CD14-positive monocyte (primary cell): ENCODE measurements around the gene NRAS. TPM values are rescaled to one million over a fixed set of nuclear protein-coding genes. Genes with fewer than 3 reads are reported as not detected.

Experiments
- DNase-seq, 3 donors: peaks; one replicate each; pipeline ENCODE4 v3.0.0-alpha.2; 2011 to 2022
- H2AFZ ChIP-seq: 2 replicates; pipeline ENCODE4 v1.6.0; 2012; ENCODE audit warnings: mild to moderate bottlenecking, low read depth, low read length, inconsistent platforms; ENCODE audit not compliant: insufficient read depth, poor library complexity, severe bottlenecking
- H3K27ac ChIP-seq, 2 donors: 1 replicate in 1 of 2; 2 replicates in 1 of 2; pipeline ENCODE4 v1.5.1; 2012 to 2013; ENCODE audit warnings: low read length in 2 of 2, control low read depth in 1 of 2, inconsistent platforms in 1 of 2, low read depth in 1 of 2, mild to moderate bottlenecking in 1 of 2
- H3K27me3 ChIP-seq, 2 donors: one replicate each; pipeline versions ENCODE4 v1.6.0 to v1.6.1; 2011 to 2013; ENCODE audit warnings: low read length in 2 of 2; ENCODE audit not compliant: control insufficient read depth in 2 of 2, insufficient read depth in 2 of 2
- H3K36me3 ChIP-seq, 2 donors: replicated peaks in 1 of 2; 1 replicate in 1 of 2; 2 replicates in 1 of 2; pipeline versions ENCODE4 v1.5.1 to v1.6.1; 2012 to 2013; ENCODE audit warnings: low read length in 2 of 2, control low read depth in 1 of 2, inconsistent platforms in 1 of 2, mild to moderate bottlenecking in 1 of 2; ENCODE audit not compliant: insufficient read depth in 2 of 2, control insufficient read depth in 1 of 2
- H3K4me1 ChIP-seq, 2 donors: 1 replicate in 1 of 2; 2 replicates in 1 of 2; pipeline versions ENCODE4 v1.5.1 to v1.6.1; 2012 to 2013; ENCODE audit warnings: low read length in 2 of 2, control low read depth in 1 of 2, inconsistent platforms in 1 of 2, mild to moderate bottlenecking in 1 of 2, moderate library complexity in 1 of 2; ENCODE audit not compliant: insufficient read depth in 2 of 2, control insufficient read depth in 1 of 2
- H3K4me2 ChIP-seq: replicated peaks from 2 replicates; pipeline ENCODE3; 2012; ENCODE audit warnings: low read length, moderate library complexity, mild to moderate bottlenecking; ENCODE audit not compliant: poor library complexity, severe bottlenecking; ENCODE audit errors: extremely low read depth
- H3K4me3 ChIP-seq, 3 experiments: fragments of 200-600 bp in 1 of 3; sonication (generic) in 1 of 3; replicated peaks in 1 of 3; 1 replicate in 2 of 3; 2 replicates in 1 of 3; pipeline ENCODE4 v1.5.1; 2011 to 2013; ENCODE audit warnings: low read length in 3 of 3, mild to moderate bottlenecking in 3 of 3, control low read depth in 2 of 3, low read depth in 2 of 3, inconsistent platforms in 1 of 3, moderate library complexity in 1 of 3
- H3K79me2 ChIP-seq: 2 replicates; pipeline ENCODE4 v1.6.0; 2012; ENCODE audit warnings: mild to moderate bottlenecking, control low read depth, inconsistent platforms, low read length, moderate library complexity; ENCODE audit not compliant: insufficient read depth
- H3K9ac ChIP-seq: 2 replicates; pipeline ENCODE4 v1.6.0; 2017; ENCODE audit warnings: low read length, mild to moderate bottlenecking; ENCODE audit not compliant: insufficient read depth, poor library complexity, severe bottlenecking
- H3K9me3 ChIP-seq, 2 donors: replicated peaks in 1 of 2; 1 replicate in 1 of 2; 2 replicates in 1 of 2; pipeline versions ENCODE4 v1.5.1 to v1.6.1; 2012 to 2013; ENCODE audit warnings: low read length in 2 of 2, control low read depth in 1 of 2; ENCODE audit not compliant: control insufficient read depth in 1 of 2, insufficient read depth in 1 of 2
- H4K20me1 ChIP-seq: 2 replicates; pipeline ENCODE4 v1.6.0; 2012; ENCODE audit warnings: mild to moderate bottlenecking, low read length, control low read depth, moderate library complexity; ENCODE audit not compliant: insufficient read depth
- H3K27ac Mint-ChIP-seq, 7 donors: one replicate each; pipeline ENCODE4 v1.8.0; 2020; ENCODE audit warnings: mild to moderate bottlenecking in 7 of 7, mixed read lengths in 7 of 7, moderate library complexity in 6 of 7, inconsistent platforms in 2 of 7
- H3K27me3 Mint-ChIP-seq, 3 donors: one replicate each; pipeline ENCODE4 v1.8.0; 2021 to 2022; ENCODE audit warnings: low read depth in 3 of 3, mild to moderate bottlenecking in 3 of 3, mixed read lengths in 3 of 3, moderate library complexity in 3 of 3, inconsistent platforms in 1 of 3
- H3K36me3 Mint-ChIP-seq, 2 donors: one replicate each; pipeline ENCODE4 v1.8.0; 2020; ENCODE audit warnings: mixed read lengths in 2 of 2, inconsistent platforms in 1 of 2, mild to moderate bottlenecking in 1 of 2
- H3K4me1 Mint-ChIP-seq: one replicate; pipeline ENCODE4 v1.8.0; 2020; ENCODE audit warnings: mild to moderate bottlenecking, mixed read lengths
- H3K4me3 Mint-ChIP-seq, 2 donors: one replicate each; pipeline ENCODE4 v1.8.0; 2020; ENCODE audit warnings: mild to moderate bottlenecking in 2 of 2, mixed read lengths in 2 of 2, moderate library complexity in 1 of 2
- H3K9me3 Mint-ChIP-seq, 7 donors: one replicate each; pipeline ENCODE4 v1.8.0; 2020 to 2022; ENCODE audit warnings: mixed read lengths in 7 of 7, mild to moderate bottlenecking in 6 of 7, moderate library complexity in 6 of 7, inconsistent platforms in 2 of 7
- WGBS: methylation state at CpG from one replicate; pipeline ENCODE4 v1.1.5; 2013; ENCODE audit warnings: missing lambda C conversion rate; ENCODE audit not compliant: insufficient coverage; 5-methylcytosine and 5-hydroxymethylcytosine counted together
- intact Hi-C, 2 donors: fragments of 100-400 bp; cut with micrococcal nuclease; formaldehyde crosslinking; loops; one replicate each; pipeline versions ENCODE4 v1.15.0 to v1.15.1; 2023
- polyA plus RNA-seq, 3 donors: library from polyadenylated mRNA; depleted of rRNA in 1 of 3; unstranded in 2 of 3; stranded (reverse) in 1 of 3; fragments of 300-500 nt in 2 of 3; fragments of >200 nt in 1 of 3; fragmentation: Illumina TruSeq in 2 of 3; gene quantifications; 1 replicate in 2 of 3; 2 replicates in 1 of 3; pipeline ENCODE4 v1.2.3, GENCODE V29; 2012 to 2021
- TF ChIP-seq, protein P1 (sequence below): fragments of 200-600 bp; IDR thresholded peaks from one replicate; pipeline ENCODE4 v1.8.0; 2022; ENCODE audit warnings: antibody characterized with exemption, mild to moderate bottlenecking

Gene NRAS
- polyA plus RNA-seq, 3 donors = 12.2 to 42.7 (median 40.8) TPM

- peaks cover 80 to 85% of the 10 kb centered on the region in 2 donors for H3K36me3 ChIP-seq
- peak overlapping the region in 1 of 7 donors; percentile 34 for H3K27ac Mint-ChIP-seq
- H3K27me3 Mint-ChIP-seq = no peaks in the 10 kb centered on the region
- H3K4me2 ChIP-seq = no peak overlapping the region
- H3K4me3 ChIP-seq = no peak overlapping the region
- H3K9ac ChIP-seq = no peak overlapping the region
- H3K36me3 Mint-ChIP-seq = peaks cover 66 to 81% of the 10 kb centered on the region in 2 donors
- H3K27ac ChIP-seq = no peak overlapping the region
- H3K27me3 ChIP-seq = no peaks in the 10 kb centered on the region
- H4K20me1 ChIP-seq = peaks cover 4% of the 10 kb centered on the region
- TF ChIP-seq, protein P1, sequence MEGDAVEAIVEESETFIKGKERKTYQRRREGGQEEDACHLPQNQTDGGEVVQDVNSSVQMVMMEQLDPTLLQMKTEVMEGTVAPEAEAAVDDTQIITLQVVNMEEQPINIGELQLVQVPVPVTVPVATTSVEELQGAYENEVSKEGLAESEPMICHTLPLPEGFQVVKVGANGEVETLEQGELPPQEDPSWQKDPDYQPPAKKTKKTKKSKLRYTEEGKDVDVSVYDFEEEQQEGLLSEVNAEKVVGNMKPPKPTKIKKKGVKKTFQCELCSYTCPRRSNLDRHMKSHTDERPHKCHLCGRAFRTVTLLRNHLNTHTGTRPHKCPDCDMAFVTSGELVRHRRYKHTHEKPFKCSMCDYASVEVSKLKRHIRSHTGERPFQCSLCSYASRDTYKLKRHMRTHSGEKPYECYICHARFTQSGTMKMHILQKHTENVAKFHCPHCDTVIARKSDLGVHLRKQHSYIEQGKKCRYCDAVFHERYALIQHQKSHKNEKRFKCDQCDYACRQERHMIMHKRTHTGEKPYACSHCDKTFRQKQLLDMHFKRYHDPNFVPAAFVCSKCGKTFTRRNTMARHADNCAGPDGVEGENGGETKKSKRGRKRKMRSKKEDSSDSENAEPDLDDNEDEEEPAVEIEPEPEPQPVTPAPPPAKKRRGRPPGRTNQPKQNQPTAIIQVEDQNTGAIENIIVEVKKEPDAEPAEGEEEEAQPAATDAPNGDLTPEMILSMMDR = no peak
- peaks cover 11 to 13% of the 10 kb centered on the region in 2 donors for H3K4me1 ChIP-seq
- no peaks in the 10 kb centered on the region for H3K9me3 Mint-ChIP-seq
- peaks cover 11% of the 10 kb centered on the region for H3K4me1 Mint-ChIP-seq
- H2AFZ ChIP-seq = no peak overlapping the region
- H3K9me3 ChIP-seq = no peaks in the 10 kb centered on the region
- H3K79me2 ChIP-seq = peaks cover 20% of the 10 kb centered on the region
- WGBS = no CpG with 5 or more reads among the region's 4 CpGs
- no peak for DNase-seq
- intact Hi-C loops = no loop called here
- H3K4me3 Mint-ChIP-seq = no peak overlapping the region
These were observed 3.9 kb upstream of the NRAS start for GRCh38 chr1:114720492-114720891.

- Histone ChIP-seq H3K27me3 (no peaks in the 10 kb centered on the region), H3K4me3 (no peak overlapping the region), H4K20me1 (peaks cover 4% of the 10 kb centered on the region), H3K36me3 (peaks cover 72 to 75% of the 10 kb centered on the region in 2 donors), H3K4me1 (peaks cover 13 to 16% of the 10 kb centered on the region in 2 donors), H3K27ac (peak overlapping the region in 1 of 2 donors; percentile 38), H3K79me2 (peaks cover 29% of the 10 kb centered on the region), H2AFZ (no peak overlapping the region), H3K4me2 (no peak overlapping the region), H3K9me3 (no peaks in the 10 kb centered on the region), H3K9ac (no peak overlapping the region)
- Mint-ChIP-seq H3K27ac (peak overlapping the region in 2 of 7 donors; percentile 18 to 36), H3K36me3 (peaks cover 57 to 71% of the 10 kb centered on the region in 2 donors), H3K27me3 (no peaks in the 10 kb centered on the region), H3K4me1 (peaks cover 13% of the 10 kb centered on the region), H3K4me3 (no peak overlapping the region), H3K9me3 (no peaks in the 10 kb centered on the region)
- intact Hi-C loops = loop anchor here in 1 of 2 donors (5.0 kb wide), 1 partner anchor 38 kb away; the partner anchor contains the start of gene CSDE1
- no peak for DNase-seq
- no CpG with 5 or more reads among the region's 3 CpGs for WGBS
- TF ChIP-seq, protein P1 = no peak
These were observed 2.8 kb upstream of the NRAS start for GRCh38 chr1:114719424-114719787.
